ENCODE results near the gene IPO7. TPM values are rescaled to one million over a fixed set of nuclear protein-coding genes. Genes with fewer than 3 reads are reported as not detected.
"Not testable (repeated sequence)": the region's sequence is repeated elsewhere in the genome, so short reads cannot be mapped to it uniquely, and the experiment has no call there.

The IPO7 gene
- total and polyA plus RNA-seq, 10 of the 15 experiments (the other 5 are each of a cell fraction or from before 2014, with no cell fraction given), result 5.0 to 51.4 (median 30.6) TPM

- BruUV-seq (replicated peaks); RAD21 ChIA-PET (ENCODE audit: unreplicated experiment); H3K27ac ChIP-seq (ENCODE audit: control insufficient read depth, insufficient read depth); H3K4me3 ChIP-seq; intact Hi-C loops (cut with micrococcal nuclease; ENCODE audit: unreplicated experiment); ATAC-seq; H3K4me2 ChIP-seq (ENCODE audit: control insufficient read depth, insufficient read depth); FAIRE-seq; H3K27me3 ChIP-seq (replicated peaks in 1 of 2; ENCODE audit: control insufficient read depth in 2 of 2, insufficient read depth in 2 of 2, low read length in 1 of 2); in situ Hi-C loops (cut with MboI); H4K20me1 ChIP-seq (ENCODE audit: control insufficient read depth, insufficient read depth); H3K9me3 ChIP-seq (replicated peaks; ENCODE audit: control insufficient read depth, insufficient read depth, low read length); POLR2A ChIA-PET; H2AFZ ChIP-seq (ENCODE audit: control insufficient read depth, low read depth, low read length); DNase-seq (ENCODE audit: low read depth, low spot score); H3K9ac ChIP-seq (ENCODE audit: control insufficient read depth, insufficient read depth, low read length); H3K4me1 ChIP-seq (ENCODE audit: control insufficient read depth, insufficient read depth, low read length); H3K36me3 ChIP-seq (ENCODE audit: control insufficient read depth in 2 of 2, insufficient read depth in 2 of 2, low read length in 1 of 2): not testable (repeated sequence)
- ChIA-PET CTCF (interaction anchor here (0.7 to 1.8 kb wide), 5 partner anchors 10 to 571 kb away, joined by 3 to 6 read pairs (median 3); no protein-coding TSS in a partner anchor), SMC1A (ENCODE audit: uncharacterized antibody, unreplicated experiment) (interaction anchor here (0.9 to 1.6 kb wide), 2 partner anchors 8 to 12 kb away, joined by 3 to 9 read pairs; no protein-coding TSS in a partner anchor)
- WGBS (ENCODE audit: insufficient coverage, insufficient replicate concordance, low lambda C conversion rate, missing lambda C conversion rate), result 76% methylated on average over 8 of the region's 8 CpGs
- peaks cover 57% of the 10 kb centered on the region for H3K79me2 ChIP-seq (ENCODE audit: control insufficient read depth, insufficient read depth, low read length)
Observed at GRCh38 chr11:9401884-9402283, 17.4 kb downstream of the IPO7 start.

- WGBS (ENCODE audit: insufficient coverage, insufficient replicate concordance, low lambda C conversion rate, missing lambda C conversion rate), result 87% methylated on average over 1 of the region's 1 CpG
- H3K9ac ChIP-seq (ENCODE audit: control insufficient read depth, insufficient read depth, low read length), result no peak overlapping the region
- no peak for TF ChIP-seq HSF1 (IDR thresholded peaks at IDR 0.05; ENCODE audit: low read depth, low read length)
- TF ChIP-seq ZNF384 (IDR thresholded peaks at IDR 0.05; ENCODE audit: borderline replicate concordance, low read depth, low read length), result no peak
- TF ChIP-seq MTA3 (IDR thresholded peaks at IDR 0.05; ENCODE audit: borderline replicate concordance, low read length), result no peak
- no peak for TF ChIP-seq RB1 (IDR thresholded peaks at IDR 0.05; ENCODE audit: borderline replicate concordance)
- no peak for TF ChIP-seq PKNOX1 (IDR thresholded peaks at IDR 0.05)
- TF ChIP-seq POLR2A (IDR thresholded peaks at IDR 0.05; ENCODE audit: low read depth, low read length), result no peak
- TF ChIP-seq FOXM1 (IDR thresholded peaks at IDR 0.05; ENCODE audit: low read depth, low read length), result no peak
- TF ChIP-seq WRNIP1 (IDR thresholded peaks at IDR 0.05; ENCODE audit: borderline replicate concordance, low read depth, low read length), result no peak
- no peak for TF ChIP-seq IKZF1 (conservative IDR thresholded peaks at IDR 0.05)
- no peak for TF ChIP-seq CEBPB (IDR thresholded peaks at IDR 0.05; ENCODE audit: borderline replicate concordance in 1 of 2, low read depth in 2 of 2, low read length in 2 of 2)
- TF ChIP-seq KDM1A (IDR thresholded peaks at IDR 0.05; ENCODE audit: borderline replicate concordance), result no peak
- TF ChIP-seq ZNF217 (IDR thresholded peaks at IDR 0.05), result no peak
- TF ChIP-seq SREBF2 (IDR thresholded peaks at IDR 0.05; ENCODE audit: low read length), result no peak
- TF ChIP-seq NBN (IDR thresholded peaks at IDR 0.05), result no peak
- no peaks in the 10 kb centered on the region for H3K27me3 ChIP-seq (replicated peaks in 1 of 2; ENCODE audit: control insufficient read depth in 2 of 2, insufficient read depth in 2 of 2, low read length in 1 of 2)
- peaks cover 11 to 45% of the 10 kb centered on the region in 2 experiments for H3K36me3 ChIP-seq (ENCODE audit: control insufficient read depth in 2 of 2, insufficient read depth in 2 of 2, low read length in 1 of 2)
- intact Hi-C loops (cut with micrococcal nuclease; ENCODE audit: unreplicated experiment) (no loop called here), in situ Hi-C loops (cut with MboI) (no loop called here)
- ChIA-PET RAD21 (ENCODE audit: unreplicated experiment) (no interaction called here), POLR2A (no interaction called here), SMC1A (ENCODE audit: uncharacterized antibody, unreplicated experiment) (interaction anchor here (0.7 kb wide), 1 partner anchor 34 kb away, joined by 4 read pairs; no protein-coding TSS in a partner anchor), CTCF (no interaction called here)
- H3K79me2 ChIP-seq (ENCODE audit: control insufficient read depth, insufficient read depth, low read length), result no peaks in the 10 kb centered on the region
- no peak for FAIRE-seq
- H3K4me1 ChIP-seq (ENCODE audit: control insufficient read depth, insufficient read depth, low read length), result no peaks in the 10 kb centered on the region
- H4K20me1 ChIP-seq (ENCODE audit: control insufficient read depth, insufficient read depth), result no peaks in the 10 kb centered on the region
- H3K4me3 ChIP-seq, result no peak overlapping the region
- no peaks in the 10 kb centered on the region for H3K9me3 ChIP-seq (replicated peaks; ENCODE audit: control insufficient read depth, insufficient read depth, low read length)
- no peak overlapping the region for H2AFZ ChIP-seq (ENCODE audit: control insufficient read depth, low read depth, low read length)
- ATAC-seq, result no peak
- H3K27ac ChIP-seq (ENCODE audit: control insufficient read depth, insufficient read depth), result no peak overlapping the region
- no peak overlapping the region for H3K4me2 ChIP-seq (ENCODE audit: control insufficient read depth, insufficient read depth)
- no TSS peak for BruUV-seq (replicated peaks)
- no peak for DNase-seq (ENCODE audit: low read depth, low spot score)
Observed at GRCh38 chr11:9428706-9429105, 44.3 kb downstream of the IPO7 start.

All from GM12878 (cell line).